ENCODE measurements around the gene NHSL2.

- no peak for TF ChIP-seq CTCF (IDR thresholded peaks at IDR 0.05)
- no peak for TF ChIP-seq ZFX (IDR thresholded peaks at IDR 0.05; ENCODE audit: borderline replicate concordance)
These were observed 221.8 kb downstream of the NHSL2 start for GRCh38 chrX:72132456-72132855.

Data from 22Rv1 (cell line).